HG03442 (cell line): ENCODE measurements around the gene TGM5.
"Not testable (repeated sequence)": the region's sequence is repeated elsewhere in the genome, so short reads cannot be mapped to it uniquely, and the experiment has no call there.

Experiments
- ATAC-seq: cut with Tn5 transposase; IDR thresholded peaks from one replicate; pipeline ENCODE4 v1.9.1; 2021; ENCODE audit warnings: mild to moderate bottlenecking, moderate library complexity; ENCODE audit not compliant: unreplicated experiment

Gene TGM5

DNA sequence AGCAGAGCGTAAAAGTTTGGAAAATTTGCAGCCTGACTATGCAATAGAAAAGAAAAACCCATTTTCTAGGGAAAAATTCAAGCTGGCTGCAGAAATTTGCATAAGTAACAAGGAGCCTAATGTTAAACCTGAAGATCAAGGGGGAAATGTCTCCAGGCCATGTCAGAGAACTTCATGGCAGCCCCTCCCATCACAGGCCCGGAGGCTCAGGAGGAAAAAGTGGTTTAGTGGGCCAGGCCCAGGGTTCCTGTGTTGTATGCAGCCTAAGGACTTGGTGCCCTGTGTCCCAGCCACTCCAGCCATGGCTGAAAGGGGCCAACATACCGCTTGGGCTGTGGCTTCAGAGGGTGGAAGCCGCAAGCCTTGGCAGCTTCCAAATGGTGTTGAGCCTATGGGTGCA is 68.2 kb downstream of the TGM5 start:
- not testable (repeated sequence) for ATAC-seq

DNA sequence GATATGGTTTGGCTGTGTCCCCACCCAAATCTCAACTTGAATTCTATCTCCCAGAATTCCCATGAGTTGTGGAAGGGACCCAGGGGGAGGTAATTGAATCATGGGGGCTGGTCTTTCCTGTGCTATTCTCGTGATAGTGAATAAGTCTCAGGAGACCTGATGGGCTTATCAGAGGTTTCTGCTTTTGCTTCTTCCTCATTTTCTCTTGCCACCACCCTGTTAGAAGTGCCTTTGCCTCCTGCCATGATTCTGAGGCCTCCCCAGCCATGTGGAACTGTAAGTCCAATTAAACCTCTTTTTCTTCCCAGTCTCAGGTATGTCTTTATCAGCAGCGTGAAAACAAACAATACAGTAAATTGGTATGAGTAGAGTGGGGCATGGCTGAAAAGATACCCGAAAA is 69.0 kb downstream of the TGM5 start:
- ATAC-seq: not testable (repeated sequence)

DNA sequence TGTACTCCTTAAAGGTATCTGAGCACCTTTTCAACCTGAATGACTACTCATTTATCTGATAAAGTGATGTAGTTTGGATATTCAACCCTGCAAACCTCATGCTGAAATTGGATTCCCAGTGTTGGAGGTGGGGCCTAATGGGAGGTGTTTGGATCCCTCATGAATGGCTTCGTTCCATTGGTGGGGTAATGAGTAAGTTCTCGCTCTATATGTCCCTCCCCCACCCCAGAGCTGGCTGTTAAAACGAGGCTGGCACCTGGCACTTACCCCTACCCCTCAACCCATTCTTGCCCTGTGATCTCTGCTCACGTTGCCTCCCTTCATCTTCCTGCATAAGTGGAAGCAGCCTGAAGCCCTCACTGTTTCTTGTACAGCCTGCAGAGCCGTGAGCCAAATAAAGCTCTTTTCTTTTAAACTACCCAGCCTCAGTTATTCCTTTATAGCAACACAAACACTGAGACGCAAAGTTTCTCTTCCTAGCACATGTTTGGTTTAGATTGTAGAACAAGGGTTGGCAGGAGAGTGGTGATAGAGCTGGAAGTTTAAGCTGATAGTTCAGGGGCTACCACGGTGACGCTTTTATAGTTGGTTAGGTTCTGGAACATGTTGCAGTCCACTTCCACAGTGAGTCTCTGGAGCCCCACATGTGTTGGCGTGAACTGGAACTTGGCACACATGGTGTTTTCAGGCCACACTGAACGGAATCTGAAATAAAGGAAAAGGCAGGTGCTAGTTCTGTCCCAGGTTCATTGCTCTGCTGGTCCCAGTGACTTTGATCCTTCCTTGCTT is 69.8 kb downstream of the TGM5 start:
- ATAC-seq: no peak

DNA sequence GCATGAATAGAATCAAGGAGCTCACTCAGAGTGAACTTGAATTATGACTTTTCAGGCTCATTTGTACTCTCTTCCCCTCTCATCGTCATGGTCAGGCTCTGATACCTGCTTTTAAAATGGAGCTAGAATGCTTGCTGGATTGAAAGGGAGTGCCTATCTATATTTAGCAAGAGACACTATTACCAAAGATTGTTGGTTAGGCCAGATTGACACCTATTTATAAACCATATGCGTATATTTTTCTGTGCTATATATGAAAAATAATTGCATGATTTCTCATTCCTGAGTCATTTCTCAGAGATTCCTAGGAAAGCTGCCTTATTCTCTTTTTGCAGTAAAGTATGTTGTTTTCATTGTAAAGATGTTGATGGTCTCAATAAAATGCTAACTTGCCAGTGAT is 71.9 kb downstream of the TGM5 start:
- ATAC-seq: no peak

DNA sequence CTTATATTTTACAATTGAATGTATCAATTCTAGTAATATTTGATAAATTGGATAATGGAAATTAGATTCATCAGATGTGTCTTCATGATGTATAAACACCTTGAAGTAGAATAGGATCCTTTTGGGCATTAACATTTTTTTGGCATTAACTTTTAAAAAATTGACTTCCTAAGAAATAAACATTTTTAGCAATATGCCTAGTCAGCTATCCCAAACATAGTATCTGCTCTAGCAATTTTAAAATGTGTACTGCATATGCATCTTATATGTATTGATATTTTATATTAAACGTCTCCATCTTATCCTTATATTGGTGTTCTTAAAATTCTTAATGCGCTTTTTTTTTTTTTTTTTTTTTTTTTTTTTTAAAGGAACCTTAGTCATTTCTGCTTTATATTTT is 73.0 kb downstream of the TGM5 start:
- no peak for ATAC-seq

DNA sequence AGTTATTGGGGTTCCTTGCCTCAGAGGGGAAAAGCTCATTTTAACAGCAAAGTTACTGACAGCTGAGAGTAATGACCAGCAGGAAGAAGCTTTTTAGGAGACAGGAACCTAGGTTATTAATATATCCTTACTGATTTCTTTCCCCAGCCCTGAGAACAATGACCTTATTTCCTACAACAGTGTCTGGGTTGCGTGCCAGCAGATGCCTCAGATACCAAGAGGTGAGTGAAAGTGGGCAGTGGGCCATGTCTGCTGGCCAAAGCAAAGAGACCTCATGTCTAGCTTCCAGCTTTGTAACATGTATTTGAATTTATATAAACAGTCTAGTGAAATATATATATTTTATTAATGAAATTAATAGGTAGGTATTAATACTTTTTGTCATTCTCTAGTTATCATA is 76.5 kb downstream of the TGM5 start:
- ATAC-seq: no peak

DNA sequence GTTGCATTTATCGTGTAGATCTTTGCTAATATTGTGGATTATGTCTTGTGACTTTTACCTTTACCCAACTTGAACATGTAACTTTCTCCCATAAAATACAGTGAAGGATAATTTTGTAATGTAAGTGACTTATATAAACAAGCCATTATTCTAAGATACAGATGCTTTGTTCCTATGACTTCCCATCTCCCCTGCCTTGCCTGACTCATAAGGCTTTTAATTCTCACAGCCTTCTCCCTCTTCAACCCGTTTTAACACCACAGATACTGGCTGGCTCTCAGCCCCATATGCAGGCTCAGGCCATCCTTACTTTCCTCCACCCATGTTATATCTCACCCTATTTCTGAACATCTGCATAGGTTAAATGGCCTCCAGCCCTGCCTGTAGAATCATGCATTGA is 77.4 kb downstream of the TGM5 start:
- ATAC-seq: no peak

DNA sequence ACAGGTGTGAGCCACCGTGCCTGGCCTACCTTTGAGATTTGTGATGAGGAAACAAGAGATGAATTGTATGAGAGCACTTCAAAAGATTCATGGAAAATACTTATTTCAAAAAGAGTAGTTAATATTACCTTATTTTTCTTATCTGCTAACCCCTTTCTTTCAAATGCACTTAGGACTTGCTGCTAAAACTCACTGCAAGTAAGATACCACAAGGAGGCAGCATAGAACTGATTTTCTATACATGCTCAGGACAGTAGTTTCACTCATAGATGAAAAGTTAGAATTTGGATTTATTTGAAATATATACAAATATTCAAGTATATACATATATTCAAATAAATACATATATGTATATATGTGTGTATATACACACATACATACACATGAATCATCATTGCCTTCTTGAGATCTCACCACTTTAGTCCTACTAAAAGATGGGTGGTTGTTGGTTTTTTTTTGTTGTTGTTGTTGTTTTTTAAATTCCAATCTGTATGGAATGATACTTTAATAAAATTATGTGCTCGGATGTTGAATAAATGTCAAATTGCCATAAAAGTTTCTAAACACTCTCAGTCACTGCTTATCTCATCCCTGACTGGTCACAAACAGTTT is 79.1 kb downstream of the TGM5 start:
- no peak for ATAC-seq

DNA sequence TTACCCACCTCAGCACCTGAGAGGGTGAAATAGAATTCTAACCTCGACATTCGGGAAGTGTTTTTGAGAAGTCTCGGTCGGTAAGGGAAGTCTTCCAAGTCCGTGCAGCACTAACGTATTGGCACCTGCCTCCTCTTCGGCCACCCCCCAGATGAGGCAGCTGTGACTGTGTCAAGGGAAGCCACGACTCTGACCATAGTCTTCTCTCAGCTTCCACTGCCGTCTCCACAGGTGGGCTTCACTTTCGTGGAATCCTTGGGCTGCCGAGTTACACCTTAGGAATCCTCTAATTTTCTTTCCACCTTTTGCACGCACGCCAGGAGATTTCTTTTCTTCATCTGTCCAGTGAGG is 80.8 kb downstream of the TGM5 start:
- peak; percentile 18 for ATAC-seq

DNA sequence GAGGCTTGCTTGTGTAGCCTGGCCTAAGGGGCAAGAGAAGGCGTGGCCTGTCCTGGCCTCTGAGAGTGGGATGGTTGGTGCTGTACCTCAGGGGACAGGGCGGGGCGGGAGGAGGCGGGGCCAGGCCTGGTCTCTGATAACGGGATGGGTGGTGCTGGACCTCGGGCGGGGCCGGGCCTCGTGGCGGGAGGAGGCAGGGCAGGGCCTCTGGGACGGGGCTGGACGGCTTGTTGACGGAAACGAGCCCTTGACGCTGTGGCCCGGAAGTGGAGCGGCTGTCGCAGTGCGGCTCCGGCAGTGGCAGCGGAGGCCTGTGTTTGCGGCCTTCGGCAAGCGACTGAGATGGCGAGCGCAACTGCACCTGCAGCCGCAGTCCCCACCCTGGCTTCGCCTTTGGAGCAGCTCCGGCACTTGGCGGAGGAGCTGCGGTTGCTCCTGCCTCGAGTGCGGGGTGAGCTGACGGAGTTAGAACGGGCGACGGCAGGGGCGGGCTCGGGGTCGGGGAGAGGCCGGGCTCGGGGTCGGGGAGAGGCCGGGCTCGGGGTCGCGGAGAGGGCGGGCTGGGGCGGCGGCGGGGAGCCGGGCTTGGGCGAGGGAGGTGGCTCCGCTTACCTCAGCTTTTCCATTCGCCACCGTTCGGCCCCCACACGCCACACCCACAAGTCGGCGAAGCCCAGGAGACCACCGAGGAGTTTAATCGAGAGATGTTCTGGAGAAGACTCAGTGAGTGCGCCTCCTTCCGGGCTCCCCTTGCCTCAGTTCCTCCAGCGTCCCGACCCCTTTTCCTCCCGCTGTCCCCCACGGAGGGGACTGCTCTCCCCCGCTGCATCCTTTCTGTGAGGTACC is 81.3 kb downstream of the TGM5 start, which contains the start of gene CCNDBP1:
TSS of gene CCNDBP1 (plus strand) at position 247 of the 846 bp plus-strand sequence. CDS start at position 343, 96 bp downstream.
- ATAC-seq: peak; percentile 90

DNA sequence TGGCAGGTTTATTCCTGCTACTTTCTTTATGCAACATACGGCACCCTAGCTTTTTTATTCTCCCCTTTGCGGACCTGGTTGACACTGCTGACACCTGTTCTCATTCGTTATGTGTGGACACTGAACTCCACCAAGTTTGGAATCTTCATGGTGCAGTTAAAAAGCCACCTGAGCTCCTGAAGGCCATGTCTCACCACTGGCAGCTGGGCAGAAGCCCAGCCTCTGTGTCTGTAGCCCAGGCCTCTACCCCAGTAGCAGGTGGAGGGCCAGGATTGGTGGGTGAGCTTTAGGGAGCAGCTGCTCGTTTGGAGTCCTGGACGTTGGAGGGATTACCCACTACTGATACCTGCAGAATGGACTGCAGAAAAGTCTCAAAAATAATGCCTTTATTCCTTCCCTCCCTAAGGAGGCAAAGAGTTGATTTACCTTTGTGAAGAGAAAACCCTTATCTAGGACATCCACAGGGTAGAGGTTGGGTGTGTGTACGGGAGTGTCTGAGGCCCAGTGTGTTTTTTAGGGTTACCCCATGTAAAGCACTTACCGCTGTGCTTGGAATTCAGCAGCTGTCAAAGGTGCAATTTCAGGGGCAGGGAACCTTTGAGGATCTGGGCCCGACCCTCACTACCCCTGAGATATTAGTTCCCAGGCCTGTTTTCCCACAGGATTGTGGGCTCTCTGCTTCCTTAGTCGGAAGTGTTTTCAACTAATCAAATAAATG is 82.2 kb downstream of the TGM5 start:
- ATAC-seq: no peak

DNA sequence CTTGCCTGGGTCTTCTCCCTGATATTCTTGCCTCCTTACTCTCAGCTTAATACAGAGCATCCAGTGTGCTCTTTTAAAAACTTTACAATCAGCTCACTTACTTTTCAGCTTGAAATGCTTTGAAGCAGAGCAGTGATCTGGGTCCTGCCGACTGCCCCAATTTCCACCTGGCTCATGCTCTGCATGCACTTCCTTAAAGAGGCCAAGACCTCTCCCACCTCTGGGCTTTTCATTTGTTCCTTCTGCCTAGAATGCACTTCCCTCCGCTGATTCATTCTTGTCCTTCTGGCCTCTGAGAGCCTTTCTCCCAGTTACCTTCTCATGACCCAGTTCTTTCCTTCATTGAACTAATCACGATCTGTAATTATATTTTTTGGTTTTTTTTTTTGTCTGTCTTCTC is 83.5 kb downstream of the TGM5 start:
- no peak for ATAC-seq
